Gastroesophageal sphincter (tissue), 4 donors: ENCODE data around the gene FHAD1. TPM values are rescaled to one million over a fixed set of nuclear protein-coding genes. Genes with fewer than 3 reads are reported as not detected.

Source experiments
- ATAC-seq: fragments of 150-250 bp; one replicate; pipeline ENCODE4 v1.9.1; 2016; ENCODE audit warnings: mild to moderate bottlenecking, moderate library complexity
- H3K27ac ChIP-seq, 4 donors: fragments of 200-600 bp; sonication (generic) in 3 of 4; 1 replicate in 3 of 4; 2 replicates in 1 of 4; pipeline ENCODE4 v1.5.1; 2016 to 2019
- H3K27me3 ChIP-seq: fragments of 200-600 bp; sonication (generic); one replicate; pipeline ENCODE4 v1.5.1; 2019
- H3K36me3 ChIP-seq, 2 donors: fragments of 200-600 bp; sonication (generic); one replicate each; pipeline ENCODE4 v1.5.1; 2019; ENCODE audit warnings: control low read depth in 1 of 2
- H3K4me1 ChIP-seq, 3 donors: fragments of 200-600 bp; sonication (generic); 1 replicate in 2 of 3; 2 replicates in 1 of 3; pipeline ENCODE4 v1.5.1; 2016 to 2019; ENCODE audit warnings: control low read depth in 2 of 3
- H3K4me3 ChIP-seq, 2 donors: fragments of 200-600 bp; sonication (generic); one replicate each; pipeline ENCODE4 v1.5.1; 2019; ENCODE audit warnings: mild to moderate bottlenecking in 1 of 2, moderate library complexity in 1 of 2
- H3K9me3 ChIP-seq, 3 donors: fragments of 200-600 bp; sonication (generic); one replicate each; pipeline ENCODE4 v1.5.1; 2017 to 2019; ENCODE audit warnings: control low read depth in 2 of 3
- EP300 ChIP-seq: sonication (generic); formaldehyde crosslinking; IDR thresholded peaks from one replicate; pipeline ENCODE4 v1.6.1; 2017; ENCODE audit warnings: antibody characterized with exemption, mild to moderate bottlenecking
- POLR2A ChIP-seq, 2 donors: fragments of 450-650 bp; IDR thresholded peaks; one replicate each; pipeline ENCODE4 v1.6.1; 2017; ENCODE audit warnings: antibody characterized with exemption in 2 of 2, mild to moderate bottlenecking in 2 of 2, moderate library complexity in 1 of 2
- POLR2AphosphoS5 ChIP-seq: sonication (generic); formaldehyde crosslinking; IDR thresholded peaks from one replicate; pipeline ENCODE4 v1.6.1; 2017; ENCODE audit warnings: antibody characterized with exemption
- WGBS, 2 donors: methylation state at CpG; one replicate each; pipeline ENCODE4 v1.1.5; 2018; ENCODE audit warnings: low coverage in 1 of 2; 5-methylcytosine and 5-hydroxymethylcytosine counted together
- total RNA-seq, 4 donors: library from RNA; depleted of rRNA; stranded (reverse); fragments of >200 nt; gene quantifications; one replicate each; pipeline ENCODE4 v1.1.0, GENCODE V29; 2016
- TF ChIP-seq, protein P1 (sequence below), 4 experiments: fragments of 200-600 bp in 2 of 4; fragments of 450-650 bp in 2 of 4; sonication (generic) in 1 of 4; IDR thresholded peaks; one replicate each; pipeline ENCODE4 v1.5.1; 2017 to 2019; ENCODE audit warnings: antibody characterized with exemption in 4 of 4, mild to moderate bottlenecking in 2 of 4, moderate library complexity in 2 of 4

Gene FHAD1
- total RNA-seq, 4 donors from 2014 or later: 1.1 TPM; not detected in 3

DNA sequence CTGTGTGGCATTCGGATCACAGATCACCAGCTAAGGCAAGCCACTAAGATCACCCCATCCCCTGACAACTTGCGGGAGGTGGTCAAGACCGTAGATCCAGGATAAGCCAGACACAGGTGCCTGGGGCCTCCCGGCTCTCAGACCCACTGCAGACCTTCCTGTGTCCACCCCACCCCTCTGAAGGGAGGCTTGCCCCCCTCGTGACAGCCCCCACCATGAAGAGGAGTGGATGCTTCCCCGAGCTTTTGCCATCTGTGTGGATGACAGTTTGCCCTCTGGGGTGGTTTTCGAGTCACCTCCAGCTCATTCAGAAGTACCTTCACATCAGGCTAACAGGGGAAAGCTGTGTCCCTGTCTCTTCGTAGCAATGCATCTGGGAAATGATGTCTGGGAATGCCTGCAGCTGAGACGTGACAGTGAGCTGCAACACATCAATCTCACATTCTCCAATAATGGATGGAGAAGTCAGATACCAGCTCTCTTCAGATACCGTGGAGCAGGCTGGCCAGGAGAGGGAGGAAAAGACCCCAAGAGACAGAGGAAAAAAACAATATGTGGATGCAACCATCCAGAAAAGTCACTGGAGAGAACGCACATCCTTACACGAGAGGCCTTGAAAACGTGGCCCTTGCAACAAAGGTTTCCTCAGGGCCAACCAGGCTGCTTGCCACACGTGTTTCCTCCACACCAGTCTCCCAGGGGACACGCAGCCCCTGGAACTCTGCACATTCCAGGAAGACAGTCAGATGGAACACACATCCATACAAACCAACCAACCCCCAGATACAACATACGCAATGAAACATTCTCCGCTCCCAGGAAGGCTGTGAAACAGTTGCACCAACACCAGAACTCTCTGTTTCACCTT is 20.4 kb upstream of the FHAD1 start:
- Histone ChIP-seq H3K9me3 (no peaks in the 10 kb centered on the region), H3K27ac (no peak overlapping the region), H3K36me3 (no peaks in the 10 kb centered on the region), H3K27me3 (no peaks in the 10 kb centered on the region), H3K4me1 (no peaks in the 10 kb centered on the region), H3K4me3 (no peak overlapping the region)
- ATAC-seq: no peak
- TF ChIP-seq POLR2AphosphoS5 (no peak), POLR2A (IDR thresholded peaks at IDR 0.05) (no peak), EP300 (no peak)
- TF ChIP-seq, protein P1, sequence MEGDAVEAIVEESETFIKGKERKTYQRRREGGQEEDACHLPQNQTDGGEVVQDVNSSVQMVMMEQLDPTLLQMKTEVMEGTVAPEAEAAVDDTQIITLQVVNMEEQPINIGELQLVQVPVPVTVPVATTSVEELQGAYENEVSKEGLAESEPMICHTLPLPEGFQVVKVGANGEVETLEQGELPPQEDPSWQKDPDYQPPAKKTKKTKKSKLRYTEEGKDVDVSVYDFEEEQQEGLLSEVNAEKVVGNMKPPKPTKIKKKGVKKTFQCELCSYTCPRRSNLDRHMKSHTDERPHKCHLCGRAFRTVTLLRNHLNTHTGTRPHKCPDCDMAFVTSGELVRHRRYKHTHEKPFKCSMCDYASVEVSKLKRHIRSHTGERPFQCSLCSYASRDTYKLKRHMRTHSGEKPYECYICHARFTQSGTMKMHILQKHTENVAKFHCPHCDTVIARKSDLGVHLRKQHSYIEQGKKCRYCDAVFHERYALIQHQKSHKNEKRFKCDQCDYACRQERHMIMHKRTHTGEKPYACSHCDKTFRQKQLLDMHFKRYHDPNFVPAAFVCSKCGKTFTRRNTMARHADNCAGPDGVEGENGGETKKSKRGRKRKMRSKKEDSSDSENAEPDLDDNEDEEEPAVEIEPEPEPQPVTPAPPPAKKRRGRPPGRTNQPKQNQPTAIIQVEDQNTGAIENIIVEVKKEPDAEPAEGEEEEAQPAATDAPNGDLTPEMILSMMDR (IDR thresholded peaks at IDR 0.05): no peak
- WGBS, 2 donors: 86 to 88% methylated on average over 5 to 11 of the region's 17 CpGs

DNA sequence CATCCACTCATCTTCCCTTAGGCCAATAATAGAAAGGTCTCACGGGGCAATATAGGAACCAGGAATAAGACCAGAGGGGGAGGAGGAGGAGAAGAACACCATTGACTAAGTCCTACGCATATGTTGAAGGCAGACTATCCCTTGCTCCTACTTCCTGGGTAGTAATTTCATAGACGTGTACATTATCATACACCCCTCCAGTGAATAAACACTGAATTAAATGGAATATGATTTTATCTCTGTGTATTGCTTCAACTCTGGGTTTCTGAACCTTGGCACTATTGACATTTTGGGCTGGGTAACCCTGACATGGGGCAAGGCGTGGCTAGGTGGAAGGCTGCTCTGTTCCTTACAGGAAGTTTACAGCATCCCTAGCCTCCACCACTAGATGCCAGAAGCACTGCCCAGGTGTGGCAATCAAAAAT is 17.3 kb upstream of the FHAD1 start:
- ATAC-seq: no peak
- no peaks in the 10 kb centered on the region for H3K36me3 ChIP-seq

DNA sequence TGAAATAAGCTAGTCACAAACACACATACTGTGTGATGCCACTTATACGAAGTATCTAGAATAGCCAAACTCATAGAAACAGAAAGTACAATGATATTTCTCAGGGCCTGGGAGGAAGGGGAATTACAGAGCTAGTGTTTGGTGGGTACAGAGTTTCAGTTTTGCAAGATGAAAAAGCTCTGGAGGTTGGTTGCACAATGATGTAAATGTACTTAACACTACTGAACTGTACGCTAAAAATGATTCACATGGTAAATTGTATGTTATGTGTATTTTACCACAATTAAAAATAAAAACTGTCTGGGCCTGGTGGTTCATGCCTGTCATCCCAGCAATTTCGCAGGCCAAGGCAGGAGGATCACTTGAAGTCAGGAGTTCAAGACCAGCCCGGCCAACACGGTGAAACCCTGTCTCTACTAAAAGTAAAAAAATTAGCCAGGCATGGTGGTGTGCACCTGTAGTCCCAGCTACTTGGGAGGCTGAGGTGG is 15.3 kb upstream of the FHAD1 start:
- H3K9me3 ChIP-seq: no peaks in the 10 kb centered on the region
- no peaks in the 10 kb centered on the region for H3K36me3 ChIP-seq
- no peak for ATAC-seq
- no peak overlapping the region for H3K4me3 ChIP-seq
- H3K27ac ChIP-seq: no peak overlapping the region
- WGBS, 2 donors: 70 to 83% methylated on average over 5 of the region's 5 CpGs
- H3K27me3 ChIP-seq: no peaks in the 10 kb centered on the region
- TF ChIP-seq POLR2A (IDR thresholded peaks at IDR 0.05) (no peak), POLR2AphosphoS5 (no peak), EP300 (no peak)
- TF ChIP-seq, protein P1 (IDR thresholded peaks at IDR 0.05): no peak
- no peaks in the 10 kb centered on the region for H3K4me1 ChIP-seq

More for the DNA sequence above, 17.3 kb upstream of the FHAD1 start:
- no peaks in the 10 kb centered on the region for H3K4me1 ChIP-seq
- H3K27me3 ChIP-seq: no peaks in the 10 kb centered on the region
- no peaks in the 10 kb centered on the region for H3K9me3 ChIP-seq
- no peak overlapping the region for H3K27ac ChIP-seq
- TF ChIP-seq EP300 (no peak), POLR2AphosphoS5 (no peak), POLR2A (IDR thresholded peaks at IDR 0.05) (no peak)
- TF ChIP-seq, protein P1 (IDR thresholded peaks at IDR 0.05): no peak
- 78 to 79% methylated on average over 3 to 4 of the region's 4 CpGs for WGBS, 2 donors
- no peak overlapping the region for H3K4me3 ChIP-seq

DNA sequence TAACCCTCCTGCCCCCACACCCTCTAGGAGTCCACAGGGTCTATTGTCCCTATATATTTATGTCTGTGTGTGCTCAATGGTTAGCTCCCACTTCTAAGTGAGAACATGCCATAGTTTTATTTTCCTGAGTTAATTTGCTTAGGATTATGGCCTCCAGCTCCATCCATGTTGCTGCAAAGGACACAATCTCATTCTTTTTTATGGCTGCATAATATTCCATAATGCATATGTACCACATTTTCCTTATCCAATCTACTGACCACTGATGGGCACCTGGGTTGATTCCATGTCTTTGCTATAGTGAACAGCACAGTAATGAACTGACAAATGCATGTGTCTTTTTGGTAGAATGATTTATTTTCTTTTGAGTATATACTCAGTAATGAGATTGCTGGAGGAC is 13.3 kb upstream of the FHAD1 start:
- no peak for TF ChIP-seq POLR2AphosphoS5
- TF ChIP-seq, protein P1 (IDR thresholded peaks at IDR 0.05): no peak
- TF ChIP-seq EP300: no peak
- no peak for TF ChIP-seq POLR2A (IDR thresholded peaks at IDR 0.05)
- no peaks in the 10 kb centered on the region for H3K4me1 ChIP-seq
- no peak overlapping the region for H3K27ac ChIP-seq
- H3K9me3 ChIP-seq: no peaks in the 10 kb centered on the region
- no peak overlapping the region for H3K4me3 ChIP-seq
- no peak for ATAC-seq
- no peaks in the 10 kb centered on the region for H3K36me3 ChIP-seq
- H3K27me3 ChIP-seq: no peaks in the 10 kb centered on the region

DNA sequence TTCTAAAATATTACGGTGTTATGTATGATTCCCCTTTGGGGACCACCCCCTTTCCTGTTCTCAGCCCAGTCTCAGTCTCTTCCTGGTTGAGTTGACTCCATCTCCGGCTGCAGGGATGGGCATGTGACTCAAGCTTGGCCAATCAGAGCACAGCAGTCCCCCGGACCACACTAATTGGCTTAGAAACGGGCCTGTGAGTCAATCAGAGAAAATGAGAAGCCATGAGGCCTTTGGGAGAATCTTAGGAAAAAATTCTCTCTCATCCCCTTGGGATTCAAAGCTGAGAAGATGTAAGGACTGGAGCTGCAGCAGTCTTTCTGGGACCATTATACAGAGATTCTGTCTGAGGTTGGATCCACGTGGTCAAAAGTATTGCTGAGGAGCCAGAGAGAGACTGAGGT is 10.7 kb upstream of the FHAD1 start:
- TF ChIP-seq, protein P1 (IDR thresholded peaks at IDR 0.05): no peak
- TF ChIP-seq POLR2A (IDR thresholded peaks at IDR 0.05) (no peak), POLR2AphosphoS5 (no peak), EP300 (no peak)
- ATAC-seq: no peak
- H3K27ac ChIP-seq: no peak overlapping the region
- no peak overlapping the region for H3K4me3 ChIP-seq
- no peaks in the 10 kb centered on the region for H3K27me3 ChIP-seq
- H3K9me3 ChIP-seq: no peaks in the 10 kb centered on the region
- no peaks in the 10 kb centered on the region for H3K4me1 ChIP-seq
- no peaks in the 10 kb centered on the region for H3K36me3 ChIP-seq
- 89 to 100% methylated on average over 1 to 2 of the region's 5 CpGs for WGBS, 2 donors
